Ascending aorta (tissue), 2 donors: Measurements from ENCODE around the gene HLA-B. TPM values are rescaled to one million over a fixed set of nuclear protein-coding genes. Genes with fewer than 3 reads are reported as not detected.
A peak's percentile ranks its signal among the peaks of the same experiment; 100 is the strongest.

Experiments
- DNase-seq, 2 donors: peaks; one replicate each; pipeline ENCODE4 v3.0.0-alpha.2; 2019; ENCODE audit warnings: low spot score in 2 of 2
- H3K27ac ChIP-seq, 2 donors: fragments of 200-600 bp; sonication (generic); one replicate each; pipeline ENCODE4 v1.5.1; 2016 to 2017; ENCODE audit warnings: mild to moderate bottlenecking in 1 of 2
- H3K27me3 ChIP-seq: fragments of 200-600 bp; sonication (generic); one replicate; pipeline ENCODE4 v1.5.1; 2017
- H3K36me3 ChIP-seq, 2 donors: fragments of 200-600 bp; sonication (generic); one replicate each; pipeline ENCODE4 v1.5.1; 2016
- H3K4me1 ChIP-seq, 2 donors: fragments of 200-600 bp; sonication (generic); one replicate each; pipeline ENCODE4 v1.5.1; 2016 to 2017; ENCODE audit warnings: mild to moderate bottlenecking in 1 of 2
- H3K4me3 ChIP-seq, 2 donors: fragments of 200-600 bp; sonication (generic); one replicate each; pipeline ENCODE4 v1.5.1; 2016 to 2017; ENCODE audit warnings: mild to moderate bottlenecking in 1 of 2
- H3K9me3 ChIP-seq, 2 donors: fragments of 200-600 bp; sonication (generic); one replicate each; pipeline ENCODE4 v1.5.1; 2016
- intact Hi-C: fragments of 100-400 bp; cut with DNase I; formaldehyde crosslinking; loops from one replicate; pipeline ENCODE4 v1.15.1; 2023
- total RNA-seq: library from RNA; depleted of rRNA; stranded (reverse); fragments of >200 nt; gene quantifications from one replicate; pipeline ENCODE4 v1.1.0, GENCODE V29; 2016
- TF ChIP-seq, protein P1 (sequence below), 3 experiments: fragments of 200-600 bp in 2 of 3; fragments of 450-650 bp in 1 of 3; sonication (generic) in 2 of 3; IDR thresholded peaks; one replicate each; pipeline ENCODE4 v1.5.1; 2016 to 2019; ENCODE audit warnings: antibody characterized with exemption in 3 of 3, mild to moderate bottlenecking in 1 of 3, moderate library complexity in 1 of 3

The HLA-B gene
- total RNA-seq, 1 donor from 2014 or later: 1,833 TPM

DNA sequence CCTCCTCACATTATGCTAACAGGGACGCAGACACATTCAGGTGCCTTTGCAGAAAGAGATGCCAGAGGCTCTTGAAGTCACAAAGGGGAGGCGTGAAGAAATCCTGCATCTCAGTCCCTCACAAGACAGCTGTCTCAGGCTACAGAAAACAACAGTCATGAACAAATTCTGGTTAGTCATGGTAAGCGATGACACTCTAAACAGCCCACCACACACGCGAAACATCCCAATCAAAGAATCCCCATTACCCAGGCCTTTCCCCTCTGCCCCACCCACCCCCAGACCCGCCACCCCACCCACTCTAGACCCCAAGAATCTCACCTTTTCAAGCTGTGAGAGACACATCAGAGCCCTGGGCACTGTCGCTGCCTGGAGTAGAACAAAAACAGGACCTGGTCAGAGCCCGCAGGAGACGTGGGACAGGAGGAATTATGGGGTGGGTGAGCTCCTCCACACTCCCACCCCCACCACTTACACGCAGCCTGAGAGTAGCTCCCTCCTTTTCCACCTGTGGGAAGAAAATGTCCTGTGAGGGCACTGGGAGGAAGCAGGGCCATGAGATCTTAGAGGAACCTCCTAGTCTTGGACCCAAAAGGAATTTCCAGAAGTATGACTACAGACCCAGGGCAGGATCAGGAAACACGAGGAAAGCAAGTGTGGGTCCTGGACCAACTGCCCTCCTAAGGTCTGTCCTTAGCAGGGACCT, 2.7 kb downstream of the HLA-B start:
- H3K4me3 ChIP-seq: peak overlapping the region in 1 of 2 donors; percentile 91
- no peaks in the 10 kb centered on the region for H3K9me3 ChIP-seq
- TF ChIP-seq, protein P1, sequence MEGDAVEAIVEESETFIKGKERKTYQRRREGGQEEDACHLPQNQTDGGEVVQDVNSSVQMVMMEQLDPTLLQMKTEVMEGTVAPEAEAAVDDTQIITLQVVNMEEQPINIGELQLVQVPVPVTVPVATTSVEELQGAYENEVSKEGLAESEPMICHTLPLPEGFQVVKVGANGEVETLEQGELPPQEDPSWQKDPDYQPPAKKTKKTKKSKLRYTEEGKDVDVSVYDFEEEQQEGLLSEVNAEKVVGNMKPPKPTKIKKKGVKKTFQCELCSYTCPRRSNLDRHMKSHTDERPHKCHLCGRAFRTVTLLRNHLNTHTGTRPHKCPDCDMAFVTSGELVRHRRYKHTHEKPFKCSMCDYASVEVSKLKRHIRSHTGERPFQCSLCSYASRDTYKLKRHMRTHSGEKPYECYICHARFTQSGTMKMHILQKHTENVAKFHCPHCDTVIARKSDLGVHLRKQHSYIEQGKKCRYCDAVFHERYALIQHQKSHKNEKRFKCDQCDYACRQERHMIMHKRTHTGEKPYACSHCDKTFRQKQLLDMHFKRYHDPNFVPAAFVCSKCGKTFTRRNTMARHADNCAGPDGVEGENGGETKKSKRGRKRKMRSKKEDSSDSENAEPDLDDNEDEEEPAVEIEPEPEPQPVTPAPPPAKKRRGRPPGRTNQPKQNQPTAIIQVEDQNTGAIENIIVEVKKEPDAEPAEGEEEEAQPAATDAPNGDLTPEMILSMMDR (IDR thresholded peaks at IDR 0.05): no peak
- no peak for DNase-seq
- peaks cover 3% of the 10 kb centered on the region in 2 donors for H3K36me3 ChIP-seq
- intact Hi-C loops: no loop called here
- peaks cover 0 to 5% of the 10 kb centered on the region in 2 donors for H3K4me1 ChIP-seq
- no peaks in the 10 kb centered on the region for H3K27me3 ChIP-seq
- H3K27ac ChIP-seq: no peak overlapping the region

DNA sequence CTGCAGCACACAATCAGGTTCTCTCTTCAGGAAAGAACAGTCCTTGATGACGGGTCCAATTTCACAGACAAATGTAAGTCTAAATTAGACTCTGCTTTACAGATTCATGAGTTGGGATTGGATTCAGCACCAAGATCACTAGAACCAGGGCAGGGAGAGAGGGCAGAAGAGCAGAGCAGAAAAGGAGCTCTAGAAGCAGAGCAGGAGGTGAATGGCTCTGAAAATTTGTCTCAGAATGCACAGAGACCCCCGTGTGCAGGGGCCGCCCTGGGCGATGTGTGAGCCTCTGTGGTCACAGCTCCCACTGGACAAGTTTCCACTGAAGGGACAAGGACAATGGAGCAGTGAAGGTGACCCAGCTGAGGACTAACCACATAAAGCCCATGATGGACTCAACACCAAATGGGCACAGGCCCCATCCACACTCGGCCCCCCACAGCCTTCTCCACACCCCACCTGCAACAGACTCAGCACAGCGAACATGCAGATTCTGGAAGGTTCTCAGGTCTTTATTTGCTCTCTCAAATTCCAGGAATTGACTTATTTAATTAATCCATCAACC, 3.5 kb downstream of the HLA-B start:
- intact Hi-C loops: no loop called here
- Histone ChIP-seq H3K36me3 (peaks cover 3% of the 10 kb centered on the region in 2 donors), H3K9me3 (no peaks in the 10 kb centered on the region), H3K27ac (no peak overlapping the region), H3K4me1 (peaks cover 0 to 5% of the 10 kb centered on the region in 2 donors), H3K4me3 (no peak overlapping the region), H3K27me3 (no peaks in the 10 kb centered on the region)
- DNase-seq: no peak
- TF ChIP-seq, protein P1 (IDR thresholded peaks at IDR 0.05): no peak

DNA sequence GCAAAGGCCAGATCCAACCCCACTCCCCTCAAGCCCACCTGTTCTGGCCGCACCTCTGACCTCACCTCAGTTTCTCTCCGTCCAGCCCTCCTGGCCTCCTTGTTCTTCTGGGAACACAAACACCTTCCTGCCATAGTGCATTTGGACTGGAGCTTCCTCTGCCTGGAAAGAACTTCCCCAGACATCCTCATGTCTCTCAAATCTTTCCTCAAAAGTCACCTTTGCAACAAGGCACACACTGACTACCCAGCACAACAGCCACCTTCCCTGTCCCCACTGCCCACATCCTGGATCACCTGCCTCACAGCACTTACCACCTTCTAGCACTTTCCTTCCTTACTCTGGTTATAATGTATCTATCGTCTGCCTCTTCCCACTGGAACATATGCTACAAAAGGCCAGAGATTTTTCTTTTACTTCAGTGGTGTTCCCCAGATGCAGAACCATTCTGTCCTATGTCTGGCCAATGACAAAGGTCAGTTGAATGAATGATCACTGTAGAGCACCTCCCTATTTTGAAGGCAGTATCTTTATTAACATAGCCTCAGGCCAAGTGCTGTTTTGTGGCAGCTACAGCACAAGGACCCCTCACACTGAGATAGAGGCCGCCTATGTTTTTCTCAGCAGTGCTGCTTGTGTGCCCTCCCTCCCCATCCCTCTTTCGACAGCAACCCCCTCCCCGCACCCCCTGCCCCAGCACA, 4.1 kb downstream of the HLA-B start:
- intact Hi-C loops: no loop called here
- Histone ChIP-seq H3K9me3 (no peaks in the 10 kb centered on the region), H3K4me1 (peaks cover 0 to 5% of the 10 kb centered on the region in 2 donors), H3K4me3 (no peak overlapping the region), H3K27ac (no peak overlapping the region), H3K36me3 (peaks cover 3% of the 10 kb centered on the region in 2 donors), H3K27me3 (no peaks in the 10 kb centered on the region)
- DNase-seq: no peak
- TF ChIP-seq, protein P1 (IDR thresholded peaks at IDR 0.05): no peak

DNA sequence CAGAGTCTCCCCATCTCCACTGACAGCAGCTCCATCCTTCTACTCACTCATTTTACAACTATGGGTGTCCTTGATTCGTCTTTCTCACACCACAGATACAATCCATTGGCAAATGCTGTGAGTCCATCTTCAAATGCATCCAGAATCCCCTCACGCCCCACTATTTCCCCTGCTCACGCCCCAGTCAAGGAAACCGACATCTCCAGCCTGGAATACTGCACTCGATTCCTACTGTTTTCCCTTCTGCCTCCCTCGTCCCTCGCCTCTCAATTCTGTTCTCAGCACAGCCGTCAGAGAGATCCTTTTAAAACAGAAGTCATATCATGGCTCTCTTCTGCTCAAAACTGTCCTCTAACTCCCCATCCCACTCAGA, 4.7 kb downstream of the HLA-B start:
- Histone ChIP-seq H3K4me1 (peaks cover 0 to 5% of the 10 kb centered on the region in 2 donors), H3K27ac (no peak overlapping the region), H3K36me3 (peaks cover 3% of the 10 kb centered on the region in 2 donors), H3K9me3 (no peaks in the 10 kb centered on the region), H3K4me3 (no peak overlapping the region), H3K27me3 (no peaks in the 10 kb centered on the region)
- intact Hi-C loops: no loop called here
- DNase-seq: no peak
- TF ChIP-seq, protein P1 (IDR thresholded peaks at IDR 0.05): no peak

DNA sequence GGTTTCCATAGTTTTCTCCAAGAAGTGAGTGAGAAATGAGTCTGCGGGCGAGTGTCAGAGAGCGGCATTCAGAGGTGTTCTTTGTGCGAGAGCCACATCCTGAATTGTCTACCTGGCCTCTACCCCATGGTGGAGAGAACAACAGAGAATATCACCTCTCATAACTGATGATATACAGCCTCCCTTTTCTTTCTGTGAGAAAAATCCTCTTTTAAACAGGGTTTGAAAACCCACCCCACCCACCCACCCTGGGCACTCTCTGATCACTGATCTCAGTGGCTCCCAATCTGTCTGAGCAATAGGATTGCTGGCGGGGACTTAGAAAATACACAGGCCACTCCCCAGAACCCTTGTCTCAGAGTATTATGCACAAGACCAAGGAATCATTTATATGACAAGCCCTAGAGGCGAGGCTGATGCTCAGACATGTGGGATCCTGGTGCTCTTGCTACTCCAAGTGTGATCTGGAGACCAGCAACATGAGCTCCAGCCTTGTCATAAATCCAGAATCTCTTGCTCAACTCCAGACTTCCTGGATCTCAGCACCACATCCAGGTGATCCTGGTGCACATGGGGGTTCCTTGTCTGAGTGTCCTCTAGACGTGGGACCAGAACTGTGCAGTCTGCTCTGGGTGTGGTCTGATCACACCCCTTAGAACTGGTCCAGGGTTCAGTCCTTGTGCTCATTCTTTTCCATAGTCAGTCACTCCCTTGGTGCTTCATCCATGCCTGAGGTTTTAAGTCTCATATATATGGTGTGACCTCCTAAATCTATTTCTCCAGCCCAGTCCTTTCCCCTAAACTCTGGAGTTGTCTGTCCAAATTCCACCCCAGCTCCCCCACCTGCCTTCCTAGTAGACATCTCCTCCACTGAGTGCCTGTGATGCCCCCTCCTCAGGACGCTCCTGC, 5.3 kb downstream of the HLA-B start:
- no peak for DNase-seq
- H3K4me3 ChIP-seq: no peak overlapping the region
- peaks cover 3% of the 10 kb centered on the region in 2 donors for H3K36me3 ChIP-seq
- H3K27ac ChIP-seq: no peak overlapping the region
- H3K4me1 ChIP-seq: peaks cover 0 to 5% of the 10 kb centered on the region in 2 donors
- no peaks in the 10 kb centered on the region for H3K9me3 ChIP-seq
- TF ChIP-seq, protein P1 (IDR thresholded peaks at IDR 0.05): no peak
- H3K27me3 ChIP-seq: no peaks in the 10 kb centered on the region
- intact Hi-C loops: no loop called here
